HCT116 (cell line): ENCODE data around the gene MAGI3.

Source experiments
- CTCF ChIP-seq, 3 experiments: fragments of 200-600 bp in 1 of 3; sonication (generic) in 1 of 3; IDR thresholded peaks in 2 of 3; conservative IDR thresholded peaks in 1 of 3; 2 replicates each; pipeline ENCODE4 v1.5.1; 2012 to 2017; ENCODE audit warnings: low read depth in 2 of 3, low read length in 2 of 3, antibody characterized with exemption in 1 of 3, borderline replicate concordance in 1 of 3, control low read depth in 1 of 3, mild to moderate bottlenecking in 1 of 3, mixed read lengths in 1 of 3, mixed run types in 1 of 3, moderate library complexity in 1 of 3; ENCODE audit not compliant: insufficient read depth in 1 of 3
- EZH2 ChIP-seq: fragments of 200-600 bp; sonication (generic); IDR thresholded peaks from 2 replicates; pipeline ENCODE4 v1.6.1; 2017; ENCODE audit warnings: antibody characterized with exemption, mixed run types
- POLR2AphosphoS5 ChIP-seq: IDR thresholded peaks from 2 replicates; pipeline ENCODE4 v1.6.1; 2011; ENCODE audit warnings: mild to moderate bottlenecking, low read depth, low read length, moderate library complexity
- RAD21 ChIP-seq: IDR thresholded peaks from 2 replicates; pipeline ENCODE4 v1.6.1; 2012; ENCODE audit warnings: low read depth, mild to moderate bottlenecking
- REST ChIP-seq: IDR thresholded peaks from 2 replicates; pipeline ENCODE4 v1.6.1; 2012; ENCODE audit warnings: low read depth
- YY1 ChIP-seq: IDR thresholded peaks from 2 replicates; pipeline ENCODE4 v1.6.1; 2011; ENCODE audit warnings: low read length, low read depth, moderate library complexity, mild to moderate bottlenecking; ENCODE audit not compliant: insufficient replicate concordance; ENCODE audit errors: extremely low read depth
- ZBTB33 ChIP-seq: IDR thresholded peaks from 2 replicates; pipeline ENCODE4 v1.6.1; 2011; ENCODE audit warnings: mild to moderate bottlenecking, low read length, moderate library complexity; ENCODE audit not compliant: insufficient replicate concordance; ENCODE audit errors: extremely low read depth
- ZNF274 ChIP-seq: fragments of 200-500 bp; sonication (Bioruptor generic); IDR thresholded peaks from 2 replicates; pipeline ENCODE4 v1.6.1; 2014; ENCODE audit warnings: mild to moderate bottlenecking, low read depth, low read length, inconsistent platforms

- TF ChIP-seq REST (no peak), POLR2AphosphoS5 (no peak), CTCF (IDR thresholded peaks at IDR 0.05 in 2 of 3, conservative IDR thresholded peaks at IDR 0.05 in 1 of 3; ENCODE audit: borderline replicate concordance in 1 of 3, insufficient read depth in 1 of 3, low read depth in 2 of 3, low read length in 2 of 3) (no peak), EZH2 (no peak), YY1 (no peak), ZNF274 (no peak), RAD21 (no peak), ZBTB33 (no peak)
Measured at GRCh38 chr1:113593550-113594297, 203.4 kb downstream of the MAGI3 start.
